NCI-H2196 treated with DMSO at 0.1 percent for 48 hours (cell line): ENCODE data around the gene ANP32E.
A peak's percentile ranks its signal among the peaks of the same experiment; 100 is the strongest.
"Not testable (repeated sequence)": the region's sequence is repeated elsewhere in the genome, so short reads cannot be mapped to it uniquely, and the experiment has no call there.

ENCODE experiments used
- DNase-seq: peaks from one replicate; lab custom pipeline; 2025; ENCODE audit not compliant: unreplicated experiment; lab: John Stamatoyannopoulos, UW

The ANP32E gene

DNA sequence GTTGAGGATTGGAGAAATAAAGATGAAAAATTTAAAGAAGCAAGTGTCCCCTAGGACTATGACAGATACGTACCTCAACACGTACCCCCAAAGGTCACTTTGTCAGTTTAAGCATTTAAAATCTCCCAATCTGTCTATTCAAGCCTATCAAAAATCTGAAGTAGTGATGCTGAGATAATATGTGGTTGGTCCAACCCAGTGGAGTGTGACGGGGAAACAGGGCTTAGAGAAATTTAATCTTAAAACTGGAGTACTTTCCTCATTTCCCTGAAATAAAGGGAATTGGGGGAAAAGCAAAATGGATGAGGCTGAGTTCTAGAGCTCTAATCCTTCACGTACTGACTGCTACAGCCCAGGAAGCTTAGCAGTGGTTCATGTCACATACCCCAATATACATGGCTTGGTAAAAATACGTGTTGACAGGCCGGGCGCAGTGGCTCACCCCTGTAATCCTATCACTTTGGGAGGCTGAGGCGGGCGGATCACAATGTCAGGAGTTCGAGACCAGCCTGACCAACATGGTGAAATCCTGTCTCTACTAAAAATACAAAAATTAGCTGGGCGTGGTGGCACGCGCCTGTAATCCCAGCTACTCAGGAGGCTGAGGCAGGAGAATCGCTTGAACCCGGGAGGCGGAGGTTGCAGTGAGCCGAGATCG, 21.7 kb downstream of the ANP32E start:
- not testable (repeated sequence) for DNase-seq

DNA sequence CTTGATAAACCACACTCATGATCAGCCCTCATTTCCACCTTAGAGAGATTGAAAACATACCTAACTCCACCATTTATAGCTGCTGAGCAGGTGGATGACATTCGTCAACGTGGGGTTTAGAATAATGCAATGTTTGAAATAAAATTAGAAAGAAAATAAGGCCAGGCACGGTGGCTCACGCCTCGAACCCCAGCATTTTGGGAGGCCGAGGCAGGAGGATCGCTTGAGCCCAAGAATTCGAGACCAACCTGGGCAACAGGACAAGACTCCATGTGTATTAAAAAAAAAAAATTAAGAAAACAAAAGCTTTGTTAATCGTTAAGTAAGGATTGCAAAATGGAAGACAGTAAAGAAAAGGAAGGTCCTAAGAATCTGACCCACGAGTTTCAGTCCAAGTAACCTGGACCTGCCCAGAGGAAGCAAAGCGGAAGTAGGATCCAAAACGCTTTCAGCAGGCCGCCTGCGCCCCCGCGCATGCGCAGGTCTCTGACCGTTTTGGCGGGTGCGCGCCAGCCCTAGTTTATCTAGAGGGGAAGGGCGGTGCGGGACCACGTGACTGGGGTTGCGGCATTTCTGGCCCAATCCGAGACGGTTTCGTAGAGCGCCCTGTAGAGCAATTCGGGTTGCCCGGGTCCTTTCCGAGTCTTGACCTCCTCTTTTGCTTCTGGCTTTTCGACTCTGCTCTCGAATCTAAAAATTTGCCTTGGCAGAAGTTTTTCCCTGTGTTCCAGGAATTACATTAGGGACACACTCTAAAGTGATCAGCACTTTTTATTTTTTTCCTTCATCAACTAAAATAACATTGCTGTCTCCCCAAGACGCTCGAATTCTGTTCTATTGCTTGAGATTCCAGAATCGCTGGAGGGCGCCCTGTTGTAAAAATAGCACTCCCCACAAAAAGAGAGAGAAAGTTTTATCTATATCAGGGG, 22.5 kb downstream of the ANP32E start:
- no peak for DNase-seq

DNA sequence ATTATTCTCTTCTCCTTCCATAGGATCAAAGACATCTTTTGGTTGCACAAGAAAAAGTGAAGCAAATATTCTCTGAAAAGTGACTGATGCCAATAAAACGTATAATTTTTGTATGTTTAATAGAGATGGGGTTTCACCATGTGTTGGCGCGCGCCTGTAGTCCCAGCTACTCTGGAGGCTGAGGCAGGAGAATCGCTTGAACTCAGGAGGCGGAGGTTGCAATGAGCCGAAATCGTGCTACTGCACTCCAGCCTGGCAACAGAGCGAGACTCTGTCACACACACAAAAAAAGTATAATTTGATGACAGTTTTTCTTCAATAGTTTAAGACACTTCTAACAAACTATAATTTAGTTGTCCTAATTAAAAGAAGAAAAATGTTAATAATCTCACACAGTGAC, 23.8 kb downstream of the ANP32E start:
- DNase-seq: no peak

DNA sequence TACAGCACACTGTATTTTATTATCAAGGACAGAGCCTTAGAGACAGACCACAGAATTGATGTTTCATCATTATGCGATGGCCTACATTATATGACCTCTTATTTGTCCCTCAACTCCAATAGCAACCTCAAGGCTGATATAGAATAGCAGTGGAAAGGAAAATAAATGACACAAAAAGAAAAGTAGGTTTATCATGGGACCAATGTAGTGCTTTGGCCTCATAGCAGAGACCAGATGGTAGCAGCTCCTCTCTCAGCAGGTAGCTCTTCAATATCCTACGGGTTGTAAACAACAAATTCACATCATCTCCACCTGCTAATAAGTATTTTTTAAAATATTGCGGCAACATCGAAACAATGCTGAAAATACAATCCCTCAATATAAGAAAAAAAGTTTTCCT, 25.2 kb downstream of the ANP32E start:
- no peak for DNase-seq

DNA sequence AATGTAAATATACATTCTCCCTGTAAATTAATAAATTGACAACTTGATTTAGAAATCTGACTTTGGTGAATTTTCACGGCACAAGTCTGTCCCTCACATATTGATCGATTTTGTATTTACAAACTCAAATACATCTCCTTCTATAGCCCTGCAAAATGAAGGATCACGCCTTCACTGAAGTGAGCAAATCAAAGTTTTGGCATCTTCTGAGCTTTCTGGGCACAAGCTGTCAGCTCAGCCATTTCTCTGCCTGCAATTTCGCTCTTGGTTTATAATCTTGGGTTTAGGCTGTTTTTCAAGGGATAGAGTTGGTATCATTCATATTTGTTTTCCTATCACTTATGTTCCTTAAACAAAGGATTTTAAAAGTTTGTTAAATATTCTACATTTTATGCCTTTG, 25.8 kb downstream of the ANP32E start:
- no peak for DNase-seq

DNA sequence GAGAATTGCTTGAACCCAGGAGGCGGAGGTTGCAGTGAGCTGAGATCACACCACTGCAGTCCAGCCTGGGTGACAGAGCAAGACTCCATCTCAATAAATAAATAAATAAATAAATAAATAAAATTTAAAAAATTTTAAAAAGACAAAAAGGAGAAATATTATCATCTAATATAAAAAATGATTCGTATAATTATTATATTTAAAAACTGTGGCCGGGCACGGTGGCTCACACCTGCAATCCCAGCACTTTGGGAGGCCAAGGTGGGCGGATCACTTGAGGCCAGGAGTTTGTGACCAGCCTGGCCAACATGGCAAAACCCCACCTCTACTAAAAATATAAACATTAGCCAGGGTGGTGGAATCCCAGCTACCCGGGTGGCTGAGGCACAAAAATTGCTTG, 27.5 kb downstream of the ANP32E start:
- not testable (repeated sequence) for DNase-seq

DNA sequence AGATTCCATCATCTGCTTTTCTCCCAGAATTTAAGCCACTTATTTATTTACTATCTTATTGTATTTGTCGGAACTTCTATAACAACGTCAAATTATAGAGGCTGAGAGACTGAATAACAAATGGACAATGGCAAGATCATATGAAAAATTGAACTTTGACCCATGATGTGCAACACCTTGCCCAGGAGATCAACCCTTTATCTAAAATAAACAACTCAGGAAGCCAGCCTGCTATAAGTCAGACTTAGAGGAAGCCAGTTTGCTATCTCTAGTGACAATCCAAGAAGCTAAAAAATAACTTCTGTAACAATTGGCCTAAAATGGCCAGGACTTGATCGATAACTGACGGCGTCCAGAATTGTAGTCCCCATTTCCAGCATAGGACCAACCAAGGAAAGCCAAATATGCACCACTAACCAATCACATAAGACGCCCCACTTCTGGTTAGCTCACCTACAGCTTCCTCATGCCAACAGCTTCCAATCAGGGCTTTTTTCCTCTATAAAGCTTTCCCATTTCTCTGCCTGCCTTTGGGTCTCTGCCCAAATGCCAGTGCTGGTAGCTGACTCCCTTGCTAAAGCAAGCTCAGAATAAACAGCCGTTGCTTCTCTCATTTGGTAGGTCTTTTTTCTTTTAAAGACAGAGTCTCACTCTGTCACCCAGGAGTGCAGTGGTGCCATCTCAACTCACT, 28.5 kb downstream of the ANP32E start:
- DNase-seq: no peak

DNA sequence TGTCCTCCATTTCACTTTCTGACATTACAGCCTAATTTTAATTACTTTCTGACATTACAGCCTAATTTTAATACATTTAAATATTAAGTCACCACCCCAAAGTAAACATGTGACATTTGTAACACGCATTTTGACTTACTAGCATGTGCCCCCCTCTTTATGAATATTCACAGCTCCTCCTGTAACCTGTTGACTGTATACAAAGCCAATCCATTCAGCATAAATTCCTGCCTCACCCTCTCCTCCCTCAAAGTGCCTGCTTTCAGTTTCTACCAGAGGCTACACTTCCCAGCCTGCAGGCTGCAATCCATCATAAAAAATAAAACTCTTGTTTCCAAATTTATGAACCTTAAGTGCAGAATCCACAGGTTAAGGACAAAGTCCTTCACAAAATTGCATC, 39.5 kb downstream of the ANP32E start:
- DNase-seq: no peak

DNA sequence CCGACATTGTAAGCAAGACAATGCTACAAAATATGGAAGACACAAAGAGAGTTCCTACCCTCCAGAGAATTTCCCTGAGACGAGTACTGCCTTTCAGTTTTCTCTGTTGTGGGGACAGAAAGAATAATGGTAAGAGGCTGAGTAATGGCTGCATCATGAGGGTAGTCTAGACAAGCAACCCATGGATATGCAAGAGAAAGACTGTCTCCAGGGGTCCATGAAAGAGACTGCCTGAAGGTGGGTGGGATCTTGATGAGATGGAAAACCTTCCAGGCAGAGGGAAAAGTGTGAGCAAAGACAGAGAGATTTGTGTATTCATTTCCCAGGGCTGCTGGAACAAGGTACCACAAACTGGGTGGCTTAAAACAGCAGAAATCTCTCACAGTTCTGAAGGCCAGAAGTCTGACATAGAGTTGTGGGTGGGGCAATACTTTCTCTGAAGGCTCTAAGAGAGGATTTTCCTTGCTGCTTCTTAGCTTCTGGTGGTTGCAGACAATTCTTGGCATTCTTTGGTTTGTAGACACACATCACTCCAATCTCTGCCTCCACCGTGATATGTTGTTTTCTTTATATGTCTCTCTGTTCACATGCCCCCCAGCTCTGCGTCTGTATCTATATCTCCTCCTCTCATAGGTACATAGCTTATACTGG, 41.4 kb downstream of the ANP32E start:
- no peak for DNase-seq

DNA sequence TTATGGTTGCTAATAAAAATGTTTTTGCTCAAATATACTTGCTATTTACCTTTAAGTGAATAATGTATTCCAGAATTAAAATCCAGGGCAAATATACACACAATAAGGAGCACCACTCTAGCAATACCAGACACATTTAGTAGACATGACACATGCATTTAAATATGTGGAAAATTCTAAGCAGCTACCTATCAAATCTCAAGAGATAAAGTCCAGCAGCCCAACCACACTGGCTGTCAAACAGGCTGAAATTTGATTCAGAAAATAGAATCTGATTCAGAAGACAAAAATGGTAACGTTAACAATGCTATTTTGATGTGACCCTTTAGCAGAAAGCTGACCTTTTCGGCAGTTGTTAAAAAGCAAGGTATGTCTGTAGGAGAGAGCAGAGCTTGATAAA, 43.9 kb downstream of the ANP32E start:
- no peak for DNase-seq

DNA sequence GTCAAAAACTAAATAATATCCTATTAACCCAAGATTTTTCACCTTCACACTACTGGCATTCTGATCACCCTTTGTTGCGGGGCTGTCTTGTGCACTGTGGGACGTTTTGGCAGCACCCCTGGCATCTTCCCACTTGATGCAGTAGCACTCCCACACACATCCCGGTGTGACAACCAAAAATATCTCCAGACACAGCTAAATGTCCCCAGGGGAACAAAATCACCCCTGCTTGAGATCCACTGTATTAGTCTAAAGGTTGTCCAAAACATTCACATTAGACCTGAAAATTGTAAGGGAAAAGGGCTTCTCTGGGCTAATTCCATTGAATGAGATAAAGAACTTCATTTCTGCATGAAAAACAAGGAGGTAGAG, 48.4 kb downstream of the ANP32E start:
- DNase-seq: no peak

DNA sequence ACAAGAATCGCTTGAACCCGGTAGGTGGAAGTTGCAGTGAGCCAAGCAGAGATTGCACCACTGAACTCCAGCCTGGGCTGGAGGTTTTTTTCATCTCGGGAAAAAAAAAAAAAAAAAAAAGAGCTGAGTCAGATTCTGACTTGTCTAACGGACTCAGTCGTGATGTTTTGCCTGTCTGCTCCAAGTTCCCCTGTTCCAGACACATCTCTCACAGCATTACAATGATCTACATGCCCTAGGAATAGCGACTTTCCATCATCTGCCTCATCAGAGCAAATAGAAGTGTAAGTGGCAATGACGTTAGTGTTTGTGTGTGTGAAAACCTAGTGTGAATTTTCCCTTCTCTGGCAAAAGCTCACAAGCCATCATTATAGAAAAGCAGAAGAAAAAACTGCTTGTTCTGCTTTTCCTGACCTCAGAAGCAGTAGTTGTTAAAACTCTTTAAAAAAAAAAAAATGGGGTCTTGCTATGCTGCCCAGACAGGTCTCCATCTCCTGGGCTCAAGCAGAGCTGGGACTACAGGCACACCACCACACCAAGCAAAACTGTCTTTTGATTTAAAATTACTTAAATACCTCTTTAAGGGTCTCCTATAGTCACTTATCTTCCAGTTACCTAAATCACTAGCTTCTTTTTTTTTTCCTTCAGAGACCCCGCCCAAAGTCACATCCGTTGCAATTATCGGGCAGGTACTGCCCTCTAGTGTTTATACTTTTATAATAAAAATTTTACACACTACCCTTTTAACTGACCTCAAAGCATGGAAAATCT, 48.9 kb downstream of the ANP32E start:
- DNase-seq: peak; percentile 18

DNA sequence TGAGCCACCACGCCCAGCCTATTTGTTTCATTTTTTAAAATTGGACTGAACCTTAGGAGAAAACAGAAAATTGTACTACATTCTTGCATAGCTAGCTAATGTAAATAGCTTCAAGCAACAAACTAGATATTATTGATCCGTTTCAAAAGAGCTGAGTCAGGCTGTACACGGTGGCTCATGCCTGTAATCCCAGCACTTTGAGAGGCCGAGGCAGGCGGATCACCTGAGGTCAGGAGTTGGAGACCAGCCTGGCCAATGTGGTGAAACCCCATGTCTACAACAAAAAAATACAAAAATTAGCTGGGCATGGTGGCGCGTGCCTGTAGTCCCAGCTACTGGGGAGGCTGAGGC, 49.5 kb downstream of the ANP32E start:
- not testable (repeated sequence) for DNase-seq

DNA sequence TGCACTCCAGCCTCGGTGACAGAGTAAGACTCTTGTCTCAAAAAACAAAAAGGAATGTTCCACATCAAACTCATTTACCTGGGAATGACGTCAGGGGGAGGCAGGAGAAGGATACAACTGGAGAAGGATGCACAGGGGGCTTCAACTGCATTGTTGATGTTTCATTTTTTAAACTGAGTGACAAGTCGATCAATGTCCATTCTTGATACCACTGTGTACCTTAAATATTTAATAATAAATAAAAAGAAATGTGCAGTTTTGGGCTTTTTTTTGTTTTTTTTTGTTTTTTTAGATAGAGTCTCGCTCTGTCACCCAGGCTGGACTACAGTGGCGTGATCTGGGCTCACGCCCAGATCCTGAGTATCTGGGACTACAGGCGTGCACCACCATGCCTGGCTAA, 50.4 kb downstream of the ANP32E start:
- DNase-seq: no peak

DNA sequence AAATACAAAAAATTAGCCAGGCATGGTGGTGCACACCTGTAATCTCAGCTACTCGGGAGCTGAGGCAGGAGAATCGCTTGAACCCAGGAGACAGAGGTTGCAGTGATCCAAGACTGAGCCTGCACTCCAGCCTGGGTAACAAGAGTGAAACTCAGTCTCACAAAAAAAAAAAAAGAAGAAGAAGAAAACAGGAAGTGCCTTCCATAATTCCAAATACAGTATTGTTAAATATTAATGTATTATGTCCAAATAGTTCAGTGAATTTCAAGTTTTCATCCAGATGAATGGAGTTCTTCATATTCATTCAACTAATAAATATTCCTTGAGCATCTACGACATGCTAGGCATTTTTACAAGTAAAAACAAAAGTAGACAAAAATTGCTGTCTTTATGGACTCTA, 52.9 kb downstream of the ANP32E start:
- DNase-seq: no peak

DNA sequence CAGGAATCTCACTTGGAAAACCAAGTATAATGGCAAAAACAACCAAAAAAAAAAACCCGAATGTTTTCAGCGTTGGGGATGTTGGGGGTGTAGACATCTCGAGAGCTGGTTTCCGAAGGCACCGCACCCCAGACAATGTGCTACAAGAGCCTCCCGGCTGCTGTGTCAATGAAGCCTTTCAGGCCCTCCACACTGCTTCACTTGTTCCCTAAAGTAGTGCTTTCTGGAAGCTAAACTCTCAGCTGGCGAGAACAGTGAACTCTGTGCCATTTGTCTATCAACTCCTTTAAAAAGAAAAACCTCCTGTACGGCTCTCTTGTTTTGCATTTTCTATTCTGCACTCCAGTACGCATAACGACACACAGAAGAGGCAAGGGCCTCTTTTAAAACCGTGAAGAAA, 53.7 kb downstream of the ANP32E start:
- DNase-seq: no peak

DNA sequence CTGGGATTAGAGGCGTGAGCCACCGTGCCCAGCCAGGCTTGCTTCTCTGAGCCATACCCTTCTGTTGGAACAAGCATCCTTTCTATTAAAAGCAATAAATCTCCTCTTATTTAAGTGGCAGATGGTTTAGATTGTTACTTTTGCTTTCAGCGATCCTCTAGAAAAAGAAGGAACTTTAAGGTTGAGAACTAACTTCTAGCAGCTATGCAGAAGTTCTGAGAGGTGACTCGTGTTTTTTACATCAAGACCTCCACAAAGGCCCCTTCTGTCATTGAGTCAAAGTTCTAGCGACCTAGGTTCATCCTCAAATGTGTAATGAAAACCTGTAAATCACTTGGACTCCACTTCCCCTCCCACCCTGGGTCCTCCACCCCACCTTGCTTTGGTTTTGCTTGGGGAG, 55.4 kb downstream of the ANP32E start:
- DNase-seq: no peak

DNA sequence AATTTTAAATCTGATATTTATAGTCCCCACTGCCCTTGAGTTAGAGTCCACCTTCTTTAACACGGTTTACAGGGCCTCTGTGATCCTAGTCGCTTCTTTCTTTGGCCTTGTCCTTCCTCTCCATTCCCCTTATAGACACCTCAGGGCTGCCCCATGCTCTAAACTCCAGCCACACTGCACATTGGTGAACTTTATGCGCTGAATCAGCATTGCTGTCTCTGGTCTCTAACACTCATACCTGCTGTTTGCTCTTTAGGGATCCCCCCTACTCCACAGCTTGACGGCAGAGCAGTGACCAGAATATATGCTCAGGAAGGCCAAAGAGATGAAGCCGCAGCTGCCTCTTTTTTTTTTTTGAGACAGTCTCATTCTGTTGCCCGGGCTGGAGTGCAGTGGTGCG, 56.0 kb downstream of the ANP32E start:
- no peak for DNase-seq

DNA sequence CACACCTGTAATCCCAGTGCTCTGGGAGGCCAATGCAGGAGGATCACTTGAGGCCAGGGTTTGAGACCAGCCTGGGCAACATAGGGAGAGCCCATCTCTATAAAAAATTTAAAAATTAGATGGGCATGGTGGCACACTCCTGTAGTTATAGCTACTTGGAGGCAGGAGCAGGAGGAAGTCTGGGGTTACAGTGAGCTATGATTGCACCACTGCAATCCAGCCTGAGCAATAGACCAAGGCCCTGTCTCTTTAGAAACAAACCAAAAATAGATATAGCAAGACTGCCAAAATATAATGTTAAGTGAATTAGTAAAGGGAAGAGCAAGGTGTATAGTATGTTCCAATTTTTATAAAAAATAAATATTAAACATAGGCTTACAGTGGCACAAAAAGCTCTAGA, 57.4 kb downstream of the ANP32E start:
- DNase-seq: no peak

DNA sequence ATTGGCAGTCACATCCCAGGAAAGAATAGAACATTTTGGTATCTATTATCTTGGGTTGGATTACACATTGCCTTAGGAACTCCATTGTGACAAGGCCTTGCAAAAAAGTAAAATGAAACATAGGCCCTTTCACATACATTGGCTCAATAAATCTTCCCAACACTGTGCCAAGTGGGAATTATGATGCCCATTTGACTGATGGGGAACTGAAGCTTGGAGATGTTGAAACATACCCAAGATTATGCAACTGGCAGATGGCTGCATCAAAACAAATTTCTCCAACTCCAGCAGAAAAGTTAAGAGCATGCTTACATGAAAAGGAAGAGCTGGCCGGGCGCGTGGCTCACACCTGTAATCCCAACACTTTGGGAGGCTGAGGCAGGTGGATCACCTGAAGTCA, 59.3 kb downstream of the ANP32E start:
- DNase-seq: no peak

DNA sequence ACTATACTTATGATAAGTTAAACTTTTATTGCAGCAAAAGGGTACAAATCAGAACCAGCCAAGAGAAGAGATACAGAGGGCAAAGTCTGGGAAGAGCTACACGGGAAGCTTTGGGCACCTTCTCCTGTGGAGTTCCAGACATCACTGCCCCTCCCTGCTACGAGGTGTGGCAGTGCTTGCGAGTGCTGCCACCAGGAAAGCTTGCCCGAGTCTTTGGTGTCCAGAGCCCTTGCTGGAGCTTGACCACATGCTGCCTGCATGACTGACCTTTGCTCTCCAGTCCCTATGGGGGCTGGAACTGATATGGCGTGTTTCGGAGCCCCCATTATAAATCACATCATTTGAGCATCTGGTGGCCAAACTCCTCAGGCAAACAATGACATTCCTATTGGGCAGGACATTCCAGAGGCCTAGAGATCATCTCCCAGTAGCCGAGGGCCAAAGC, 62.7 kb downstream of the ANP32E start:
- no peak for DNase-seq
